Activated CD4-positive, alpha-beta T cell treated with anti-CD3 and anti-CD28 coated beads, Interleukin-2, amount 50 U/mL, for 48 hours (primary cell): ENCODE results near the gene JPH2.

Experiments
- DNase-seq, 2 experiments: peaks; one replicate each; pipeline ENCODE4 v3.0.0-alpha.2; 2020

The JPH2 gene

GRCh38 chr20:44123251-44123650 lies 63.7 kb downstream of the JPH2 start:
- no peak for DNase-seq

GRCh38 chr20:44120676-44121425 lies 66.1 kb downstream of the JPH2 start:
- no peak for DNase-seq

GRCh38 chr20:44118185-44119033 lies 68.6 kb downstream of the JPH2 start:
- DNase-seq, result no peak

GRCh38 chr20:44117296-44118184 lies 69.4 kb downstream of the JPH2 start:
- no peak for DNase-seq

- DNase-seq, result no peak
These were observed 71.0 kb downstream of the JPH2 start for GRCh38 chr20:44115762-44116644.

GRCh38 chr20:44115181-44115580 lies 71.8 kb downstream of the JPH2 start:
- DNase-seq, result no peak

- no peak for DNase-seq
These were observed 73.2 kb downstream of the JPH2 start for GRCh38 chr20:44113618-44114376.

- DNase-seq, result no peak
These were observed 73.9 kb downstream of the JPH2 start for GRCh38 chr20:44112889-44113617.

- no peak for DNase-seq
These were observed 74.5 kb downstream of the JPH2 start for GRCh38 chr20:44112456-44112855.

GRCh38 chr20:44111712-44112335 lies 75.2 kb downstream of the JPH2 start:
- DNase-seq, result no peak

GRCh38 chr20:44110816-44111568 lies 76.0 kb downstream of the JPH2 start:
- DNase-seq, result no peak

- no peak for DNase-seq
These were observed 77.0 kb downstream of the JPH2 start for GRCh38 chr20:44109951-44110361.

GRCh38 chr20:44106615-44107014 lies 80.4 kb downstream of the JPH2 start:
- no peak for DNase-seq

GRCh38 chr20:44104798-44105517 lies 82.0 kb downstream of the JPH2 start:
- no peak for DNase-seq

- DNase-seq, result no peak
These were observed 84.4 kb downstream of the JPH2 start for GRCh38 chr20:44102582-44102981.

- no peak for DNase-seq
These were observed 87.2 kb downstream of the JPH2 start for GRCh38 chr20:44099832-44100231.

- DNase-seq, result no peak
These were observed 88.3 kb downstream of the JPH2 start for GRCh38 chr20:44098657-44099056.

- no peak for DNase-seq
These were observed 88.7 kb downstream of the JPH2 start for GRCh38 chr20:44098256-44098630.
